Measurements from ENCODE around the gene TMEM200A. TPM values are rescaled to one million over a fixed set of nuclear protein-coding genes. Genes with fewer than 3 reads are reported as not detected.

TMEM200A gene
- total RNA-seq, 1 experiment from 2014 or later: not detected

GRCh38 chr6:130423044-130423443, 57.2 kb downstream of the TMEM200A start:
- no peak for DNase-seq (ENCODE audit: low spot score)

- DNase-seq (ENCODE audit: low spot score): no peak
These were observed 58.9 kb downstream of the TMEM200A start for GRCh38 chr6:130424710-130425109.

- no peak for DNase-seq (ENCODE audit: low spot score)
These were observed 59.7 kb downstream of the TMEM200A start for GRCh38 chr6:130425537-130425936.

- no peak for DNase-seq (ENCODE audit: low spot score)
These were observed 60.4 kb downstream of the TMEM200A start for GRCh38 chr6:130426066-130426721.

DNA sequence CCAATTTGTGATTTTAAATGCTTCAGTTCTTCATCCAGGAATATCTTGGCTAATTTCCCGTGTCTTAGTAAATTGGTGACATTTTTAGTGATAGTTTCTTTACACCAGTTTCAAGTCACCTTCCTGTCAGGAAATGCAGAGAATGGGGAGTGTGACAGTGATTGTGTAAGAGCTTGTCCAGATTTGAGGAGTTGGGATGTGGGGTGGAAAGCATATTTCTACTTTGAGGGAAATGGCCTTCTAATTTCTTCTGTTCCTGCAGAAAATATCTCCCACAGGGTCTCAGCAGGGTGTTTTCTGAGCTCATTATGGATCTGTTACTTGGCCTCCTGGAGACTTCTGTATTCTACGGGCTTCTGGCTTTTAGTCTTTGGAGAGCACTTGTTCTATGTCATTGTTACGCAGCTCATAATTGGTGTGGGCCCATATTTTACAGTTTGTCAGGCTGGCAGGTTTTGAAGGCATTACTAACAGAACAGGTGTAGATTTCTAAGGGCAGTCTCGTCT, 65.6 kb downstream of the TMEM200A start:
- no peak for DNase-seq (ENCODE audit: low spot score)

GRCh38 chr6:130432838-130433237, 67.0 kb downstream of the TMEM200A start:
- DNase-seq (ENCODE audit: low spot score): no peak

- no peak for DNase-seq (ENCODE audit: low spot score)
These were observed 68.5 kb downstream of the TMEM200A start for GRCh38 chr6:130434174-130434873.

DNA sequence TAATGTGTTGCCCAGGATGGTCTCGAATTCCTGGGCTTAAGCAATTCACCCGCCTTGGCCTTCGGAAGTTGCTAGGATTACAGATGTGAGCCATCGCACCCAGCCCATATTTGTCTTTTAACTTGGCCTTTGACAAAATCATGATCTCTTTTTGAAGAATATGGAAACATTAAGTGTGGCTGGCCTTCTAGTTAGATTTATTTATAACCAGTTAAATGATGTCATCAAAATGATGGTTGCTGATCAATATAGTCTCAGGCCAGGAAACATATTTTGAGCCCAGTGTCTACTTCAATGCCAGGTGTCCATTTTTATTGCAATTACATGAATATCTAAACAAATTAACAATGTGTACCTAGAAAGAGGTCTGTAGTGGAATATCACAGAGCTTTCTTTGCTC, 69.4 kb downstream of the TMEM200A start:
- no peak for DNase-seq (ENCODE audit: low spot score)

- DNase-seq (ENCODE audit: low spot score): no peak
These were observed 72.1 kb downstream of the TMEM200A start for GRCh38 chr6:130437961-130438360.

DNA sequence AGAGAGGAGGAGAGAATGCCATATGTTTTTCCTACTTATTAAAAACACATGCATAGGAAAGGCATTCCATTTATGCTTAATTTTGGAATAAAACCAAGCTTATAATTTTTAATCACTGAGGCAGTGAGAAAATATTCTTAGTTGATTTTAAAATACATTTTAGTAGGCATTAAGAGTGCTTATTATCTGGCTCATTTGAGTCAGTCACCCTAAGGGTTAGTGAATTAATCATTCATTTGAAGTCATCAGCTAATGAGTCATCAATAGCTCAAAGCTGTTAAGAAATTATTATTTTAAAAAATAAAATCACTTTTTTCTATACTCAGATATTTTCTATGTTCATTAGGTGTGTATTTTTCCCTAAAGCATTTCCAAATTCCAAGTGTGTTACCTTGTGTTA, 81.6 kb downstream of the TMEM200A start:
- DNase-seq (ENCODE audit: low spot score): no peak

- DNase-seq (ENCODE audit: low spot score): no peak
These were observed 86.5 kb downstream of the TMEM200A start for GRCh38 chr6:130452336-130452735.

DNA sequence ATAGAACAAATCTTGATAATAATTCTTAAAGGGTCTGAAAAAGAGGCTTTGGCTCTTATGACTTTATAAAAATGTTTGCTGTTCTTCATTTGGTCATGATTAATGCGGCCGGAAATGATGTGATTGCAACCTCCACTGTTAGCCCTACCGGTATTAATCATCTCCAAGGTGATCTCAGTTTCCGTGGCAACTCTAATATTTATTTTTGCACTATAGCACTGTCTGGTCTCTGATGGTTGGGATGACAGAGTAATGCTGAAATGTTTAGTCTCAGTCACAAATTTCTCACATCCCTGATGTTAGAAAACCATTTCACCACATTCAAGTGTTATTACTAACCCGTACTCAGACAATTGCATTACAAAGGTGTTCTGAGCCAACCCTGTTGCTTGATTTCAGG, 87.4 kb downstream of the TMEM200A start:
- no peak for DNase-seq (ENCODE audit: low spot score)

- DNase-seq (ENCODE audit: low spot score): no peak
These were observed 91.8 kb downstream of the TMEM200A start for GRCh38 chr6:130457605-130458004.

- no peak for DNase-seq (ENCODE audit: low spot score)
These were observed 93.5 kb downstream of the TMEM200A start for GRCh38 chr6:130459316-130459715.

DNA sequence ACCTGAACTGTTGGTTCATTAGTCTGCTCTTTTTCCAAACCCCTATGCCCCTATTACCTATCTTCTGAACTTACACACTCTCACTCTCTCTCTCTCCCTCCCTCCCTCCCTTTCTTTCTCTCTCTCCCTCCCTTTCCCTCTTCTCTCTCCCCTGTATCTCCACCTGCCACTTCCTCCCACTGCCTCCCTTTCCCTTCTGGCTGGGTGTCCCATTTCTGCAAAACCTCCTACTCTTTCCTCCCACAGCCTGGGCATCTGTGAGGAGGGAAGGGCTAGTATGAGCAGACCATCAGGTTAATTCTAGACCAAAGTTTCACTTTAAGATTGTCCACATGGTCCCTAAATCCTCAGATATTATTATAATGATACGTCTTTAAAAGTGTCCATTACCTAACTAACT, 95.1 kb downstream of the TMEM200A start:
- DNase-seq (ENCODE audit: low spot score): no peak

GRCh38 chr6:130466052-130466747, 100.4 kb downstream of the TMEM200A start:
- no peak for DNase-seq (ENCODE audit: low spot score)

GRCh38 chr6:130466748-130467061, 100.9 kb downstream of the TMEM200A start:
- no peak for DNase-seq (ENCODE audit: low spot score)

DNA sequence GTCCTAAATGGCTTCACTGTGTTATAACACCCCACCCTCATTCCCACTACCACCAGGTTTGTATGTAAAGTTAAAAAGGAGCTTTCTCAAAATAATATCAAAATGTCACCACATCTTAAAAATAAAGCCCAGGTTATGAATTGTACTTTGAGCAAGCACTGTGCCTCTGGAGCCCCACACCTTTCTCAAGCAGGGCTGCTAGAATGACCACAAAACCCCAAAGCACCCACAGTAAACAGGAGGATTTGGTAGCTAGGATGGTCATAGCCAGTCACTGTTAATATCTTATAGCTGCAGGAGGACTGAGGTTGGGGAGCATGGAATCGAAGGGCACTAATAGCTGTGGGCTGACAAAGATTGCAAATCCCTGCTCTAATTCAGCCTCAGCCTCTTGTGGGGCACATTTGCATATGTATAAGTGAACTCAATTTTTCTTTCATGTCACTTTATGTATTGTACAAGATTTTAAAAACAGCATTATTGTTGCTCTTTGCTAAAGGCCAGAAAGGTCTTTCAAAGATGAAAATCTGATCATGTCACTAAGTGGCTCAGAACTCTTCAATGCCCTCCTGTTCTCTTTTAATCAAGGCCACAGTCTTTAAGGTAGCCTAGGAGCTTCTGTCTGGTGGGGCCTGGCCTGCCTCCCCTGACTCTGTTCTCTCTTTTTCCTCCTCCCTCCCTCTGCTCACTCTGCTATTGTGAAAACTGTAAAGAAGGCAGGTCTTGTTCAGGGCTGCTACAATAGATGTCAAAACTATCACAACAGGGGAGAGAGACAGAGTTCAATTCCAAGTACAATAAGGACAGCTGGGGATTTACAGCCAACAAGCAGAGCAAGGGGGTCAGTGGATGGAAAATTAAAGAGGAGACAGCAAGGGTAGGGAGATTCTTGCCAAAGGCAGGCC, 101.6 kb downstream of the TMEM200A start:
- DNase-seq (ENCODE audit: low spot score): no peak

DNA sequence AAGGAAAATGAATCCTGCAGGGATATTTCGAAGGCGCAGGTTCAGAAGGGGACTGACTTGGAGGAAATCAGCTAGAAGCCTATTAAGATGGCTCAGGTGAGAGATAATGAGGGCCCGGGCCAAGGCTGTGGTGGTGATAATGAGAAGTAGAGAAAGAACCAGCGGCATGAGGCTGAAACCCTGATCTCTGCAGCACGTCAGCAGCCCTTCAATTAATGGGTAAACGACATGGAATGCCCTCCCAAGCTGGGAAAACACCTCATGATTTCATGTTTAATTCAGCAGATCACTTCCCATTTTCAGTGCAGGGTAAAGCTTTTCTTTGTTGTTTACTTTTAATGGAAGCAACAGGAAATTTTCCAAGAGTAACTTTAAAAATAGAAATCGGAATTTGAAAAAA, 104.9 kb downstream of the TMEM200A start:
- DNase-seq (ENCODE audit: low spot score): no peak

DNA sequence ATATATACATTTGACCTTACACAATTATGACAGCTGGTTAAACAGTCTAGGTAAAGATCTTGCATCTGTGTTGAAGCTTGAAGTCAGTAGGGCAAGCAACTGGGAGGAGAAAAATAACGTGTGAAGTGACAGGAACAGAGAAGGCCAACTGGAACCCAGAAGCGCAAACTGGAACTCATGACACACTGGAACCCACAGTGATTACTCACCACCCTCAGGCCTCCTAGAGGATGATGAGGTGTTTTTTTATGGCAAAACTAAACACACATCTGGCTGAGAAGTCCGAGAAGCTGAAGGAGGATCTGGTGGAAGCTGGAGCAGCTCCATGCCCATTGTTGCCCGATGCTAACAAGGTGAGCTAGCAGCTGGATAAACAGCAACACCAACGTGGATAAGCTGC, 108.1 kb downstream of the TMEM200A start:
- DNase-seq (ENCODE audit: low spot score): no peak

- no peak for DNase-seq (ENCODE audit: low spot score)
These were observed 117.0 kb downstream of the TMEM200A start for GRCh38 chr6:130482645-130483390.

Data from HT-29 (cell line).